K562 (cell line): ENCODE results near the gene SLC39A11. TPM values are rescaled to one million over a fixed set of nuclear protein-coding genes. Genes with fewer than 3 reads are reported as not detected.
A peak's percentile ranks its signal among the peaks of the same experiment; 100 is the strongest.

Experiments used
- ATAC-seq: fragments of 200-7000 bp; cut with Tn5 transposase; 3 replicates; pipeline ENCODE4 v1.9.1; 2020; ENCODE audit warnings: moderate library complexity
- BruUV-seq: library from RNA; stranded (reverse); fragments of 400-500 nt; replicated peaks from 2 replicates; lab custom pipeline; 2021; lab: Mats Ljungman, UMichigan
- CTCF ChIA-PET: fragments of 300-600 bp; formaldehyde crosslinking; extraction: SDS; loops from one replicate; lab custom pipeline; 2021; ENCODE audit warnings: low intra/inter-chr PET ratio; lab: Yijun Ruan, JAX
- POLR2A ChIA-PET: fragments of 300-600, 350-650 bp; sonication (Branson Sonifier 250); formaldehyde crosslinking; extraction: SDS; loops from one replicate; lab custom pipeline; 2021; ENCODE audit warnings: antibody characterized with exemption, inconsistent platforms; lab: Yijun Ruan, JAX
- DNase-seq, 4 experiments: peaks; one replicate each; pipeline versions ENCODE4 v3.0.0 to v3.0.0-alpha.2; 2011 to 2018; ENCODE audit warnings: low spot score in 3 of 4, mixed read lengths in 3 of 4; ENCODE audit errors: extremely low read depth in 1 of 4
- FAIRE-seq: peaks from 2 replicates; lab custom pipeline; 2011; peaks lifted over from hg19 to GRCh38; lab: Jason Lieb, UNC
- H2AFZ ChIP-seq: 2 replicates; pipeline ENCODE4 v1.6.0; 2011; ENCODE audit warnings: low read depth, low read length, control low read depth, inconsistent platforms
- H3K27ac ChIP-seq: fragments of 200-600 bp; 3 replicates; pipeline ENCODE4 v1.8.0; 2011; ENCODE audit warnings: low read depth, mild to moderate bottlenecking, control low read depth, inconsistent platforms, low read length, moderate library complexity, mixed read lengths; ENCODE audit errors: extremely low read depth
- H3K27me3 ChIP-seq, 2 experiments: fragments of 300-600 bp in 1 of 2; 2 replicates in 1 of 2; 3 replicates in 1 of 2; pipeline versions ENCODE4 v1.6.0 to v1.8.0; 2011; ENCODE audit warnings: inconsistent platforms in 2 of 2, low read length in 2 of 2, mild to moderate bottlenecking in 1 of 2, mixed read lengths in 1 of 2, moderate library complexity in 1 of 2; ENCODE audit not compliant: control insufficient read depth in 2 of 2, insufficient read depth in 2 of 2
- H3K36me3 ChIP-seq: fragments of 300-600 bp; 3 replicates; pipeline ENCODE4 v1.8.0; 2011; ENCODE audit warnings: mild to moderate bottlenecking, low read length, inconsistent platforms; ENCODE audit not compliant: control insufficient read depth, insufficient read depth
- H3K4me1 ChIP-seq, 2 experiments: fragments of 200-600 bp in 1 of 2; replicated peaks in 1 of 2; 2 replicates in 1 of 2; 3 replicates in 1 of 2; pipeline versions ENCODE4 v1.5.1 to v1.8.0; 2011; ENCODE audit warnings: inconsistent platforms in 2 of 2, low read length in 2 of 2, mild to moderate bottlenecking in 1 of 2, mixed read lengths in 1 of 2, moderate library complexity in 1 of 2; ENCODE audit not compliant: control insufficient read depth in 2 of 2, insufficient read depth in 2 of 2
- H3K4me2 ChIP-seq: 2 replicates; pipeline ENCODE4 v1.6.1; 2011; ENCODE audit warnings: low read length, control low read depth, inconsistent platforms, mixed read lengths; ENCODE audit not compliant: insufficient read depth
- H3K4me3 ChIP-seq: fragments of 200-600 bp; sonication (generic), shearing (Covaris generic); 2 replicates; pipeline ENCODE4 v1.5.1; 2016; ENCODE audit warnings: control low read depth, inconsistent platforms
- H3K79me2 ChIP-seq: fragments of 200-600 bp; 3 replicates; pipeline ENCODE4 v1.8.0; 2011; ENCODE audit warnings: low read length, inconsistent platforms; ENCODE audit not compliant: control insufficient read depth, insufficient read depth
- H3K9ac ChIP-seq, 2 experiments: 2 replicates each; pipeline versions ENCODE4 v1.6.0 to v1.6.1; 2011; ENCODE audit warnings: low read depth in 2 of 2, low read length in 2 of 2, control low read depth in 1 of 2, inconsistent platforms in 1 of 2, mild to moderate bottlenecking in 1 of 2, mixed read lengths in 1 of 2; ENCODE audit not compliant: insufficient read depth in 1 of 2
- H3K9me1 ChIP-seq: one replicate; pipeline ENCODE4 v1.6.0; 2011; ENCODE audit warnings: inconsistent platforms, mild to moderate bottlenecking, low read length, moderate library complexity; ENCODE audit not compliant: control insufficient read depth, insufficient read depth
- H3K9me3 ChIP-seq: replicated peaks from 2 replicates; pipeline ENCODE4 v1.5.1; 2011; ENCODE audit warnings: low read depth, low read length, inconsistent platforms; ENCODE audit not compliant: control insufficient read depth, insufficient read depth
- H4K20me1 ChIP-seq: replicated peaks from 2 replicates; pipeline ENCODE4 v1.6.1; 2011; ENCODE audit warnings: low read length, inconsistent platforms, mixed read lengths; ENCODE audit not compliant: control insufficient read depth, insufficient read depth
- KDM1A ChIP-seq, 2 experiments: fragments of 450-650 bp; IDR thresholded peaks; 2 replicates each; pipeline ENCODE4 v1.6.1; 2016; ENCODE audit warnings: mild to moderate bottlenecking in 2 of 2
- KDM5B ChIP-seq: fragments of 200-600 bp; sonication (generic); IDR thresholded peaks from 2 replicates; pipeline ENCODE4 v1.6.1; 2012; ENCODE audit warnings: low read depth, mild to moderate bottlenecking, moderate library complexity, low read length, control low read depth, inconsistent platforms; ENCODE audit not compliant: insufficient replicate concordance
- LARP7 ChIP-seq: fragments of 450-650 bp; IDR thresholded peaks from 2 replicates; pipeline ENCODE4 v1.6.1; 2016
- NR2C1 ChIP-seq, 2 experiments: fragments of 450-650 bp; IDR thresholded peaks; 2 replicates each; pipeline ENCODE4 v1.6.1; 2017; ENCODE audit warnings: mild to moderate bottlenecking in 2 of 2, antibody characterized with exemption in 1 of 2, inconsistent platforms in 1 of 2, missing compliant biosample characterization in 1 of 2, missing genetic modification characterization in 1 of 2
- RBM17 ChIP-seq: fragments of 200-400 bp; formaldehyde crosslinking; IDR thresholded peaks from 2 replicates; pipeline ENCODE4 v1.6.1; 2017; ENCODE audit warnings: low read depth, mild to moderate bottlenecking, low read length, borderline replicate concordance
- TEAD4 ChIP-seq, 2 experiments: sonication (generic) in 1 of 2; formaldehyde crosslinking in 1 of 2; IDR thresholded peaks; 2 replicates each; pipeline versions ENCODE4 v1.6.1 to v1.8.0; 2012 to 2022; ENCODE audit warnings: borderline replicate concordance in 1 of 2, inconsistent platforms in 1 of 2, low read length in 1 of 2, mild to moderate bottlenecking in 1 of 2, missing genetic modification reagents in 1 of 2
- XRCC4 ChIP-seq: IDR thresholded peaks from one replicate; pipeline ENCODE4 v1.6.1; 2011; ENCODE audit not compliant: insufficient read depth, insufficient read length; ENCODE audit errors: extremely low read depth
- ZBTB1 ChIP-seq: sonication (generic); formaldehyde crosslinking; IDR thresholded peaks from 2 replicates; pipeline ENCODE4 v1.8.1; 2023; ENCODE audit warnings: missing genetic modification reagents, low read depth, mild to moderate bottlenecking, borderline replicate concordance
- WGBS: fragments of 100-300 bp; shearing (Covaris generic); methylation state at CpG from one replicate; pipeline ENCODE4 v1.1.6; 2016; ENCODE audit warnings: low coverage, mixed read lengths; ENCODE audit not compliant: insufficient coverage; ENCODE audit errors: missing lambda C conversion rate; 5-methylcytosine and 5-hydroxymethylcytosine counted together
- in situ Hi-C: fragments of 300-500 bp; cut with MboI; formaldehyde crosslinking; loops from 4 replicates; pipeline ENCODE4 v1.15.0; 2018; ENCODE audit warnings: inconsistent platforms, mixed read lengths
- intact Hi-C: fragments of 100-400 bp; cut with micrococcal nuclease; formaldehyde crosslinking; loops from 2 replicates; pipeline ENCODE4 v1.14.2; 2022
- polyA plus RNA-seq, 8 experiments: library from polyadenylated mRNA; depleted of rRNA in 4 of 8; stranded (reverse) in 5 of 8; unstranded in 3 of 8; fragments of >200 nt; fragmentation: Nextera tagmentation in 2 of 8; fragmentation: Illumina TruSeq in 1 of 8; extraction: Ambion mirVana in 2 of 8; extraction: Trizol in 1 of 8; gene quantifications; 2 replicates each; pipeline versions ENCODE4 v1.2.1 to v1.2.3, GENCODE V29; 2011 to 2014; ENCODE audit warnings: inconsistent platforms in 1 of 8, missing spikeins in 1 of 8
- total RNA-seq, 7 experiments: library from RNA; depleted of rRNA in 6 of 7; stranded (reverse); fragments of >200 nt in 6 of 7; fragmentation: Illumina TruSeq in 2 of 7; extraction: Trizol in 2 of 7; gene quantifications; 2 replicates each; pipeline versions ENCODE4 v1.2.1 to v1.2.3, GENCODE V29; 2011 to 2021; ENCODE audit warnings: low replicate concordance in 1 of 7
- TF ChIP-seq, protein P1 (sequence below): fragments of 250-450 bp; sonication (Bioruptor Pico); IDR thresholded peaks from 2 replicates; pipeline ENCODE4 v1.8.0; 2022; ENCODE audit warnings: moderate library complexity, mild to moderate bottlenecking, inconsistent platforms

Gene SLC39A11
- total and polyA plus RNA-seq, 9 of the 15 experiments (the other 6 are each of a cell fraction or from before 2014, with no cell fraction given) = 10.5 to 26.4 (median 13.4) TPM

DNA sequence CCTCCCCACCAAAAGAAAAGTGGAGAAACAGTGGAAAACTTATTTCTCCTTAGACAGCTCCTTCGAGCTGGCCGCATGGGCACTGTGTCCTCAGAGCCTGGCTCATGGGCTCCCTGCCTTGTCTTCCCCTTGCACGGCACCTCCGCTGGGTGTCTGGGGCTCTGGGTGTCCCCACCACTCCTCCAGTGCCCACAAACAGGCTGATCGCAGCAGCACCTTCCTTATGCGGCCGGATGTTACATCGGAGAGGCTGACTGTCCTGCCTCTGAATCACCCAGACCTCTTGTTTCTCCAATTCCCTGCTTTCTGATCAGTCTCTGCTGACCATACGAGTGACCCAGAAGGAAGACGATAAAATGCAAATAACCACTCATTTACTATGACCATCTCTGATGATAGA is 121.7 kb downstream of the SLC39A11 start:
- DNase-seq (no peak), ATAC-seq (no peak), FAIRE-seq (no peak)
- H3K9ac ChIP-seq = peak overlapping the region in 1 of 2 experiments; percentile 53; a peak in 1 of 4 replicates
- in situ Hi-C loops (no loop called here), intact Hi-C loops (no loop called here)
- H3K4me1 ChIP-seq = no peaks in the 10 kb centered on the region; a peak in 1 of 5 replicates
- no peak overlapping the region for H3K4me3 ChIP-seq
- ChIA-PET CTCF (no interaction called here), POLR2A (interaction anchor here (0.6 kb wide), 1 partner anchor 1040 kb away, joined by 3 read pairs; no protein-coding TSS in a partner anchor)
- 65% methylated on average over 10 of the region's 10 CpGs for WGBS
- no peaks in the 10 kb centered on the region for H4K20me1 ChIP-seq
- no peaks in the 10 kb centered on the region for H3K9me1 ChIP-seq
- H2AFZ ChIP-seq = no peak overlapping the region
- no peak for TF ChIP-seq RBM17
- no peak for TF ChIP-seq KDM5B
- TF ChIP-seq TEAD4 (IDR thresholded peaks at IDR 0.05; ENCODE audit: low read length) = no peak
- TF ChIP-seq TEAD4 (CRISPR knock-in tag; IDR thresholded peaks at IDR 0.05; ENCODE audit: borderline replicate concordance) = no peak
- TF ChIP-seq XRCC4 = no peak
- TF ChIP-seq KDM1A (IDR thresholded peaks at IDR 0.05) = no peak
- TF ChIP-seq NR2C1 (IDR thresholded peaks at IDR 0.05) = no peak
- TF ChIP-seq NR2C1 (tag; IDR thresholded peaks at IDR 0.05) = no peak
- no peak for TF ChIP-seq LARP7
- TF ChIP-seq ZBTB1 (CRISPR knock-in tag) = no peak
- TF ChIP-seq, protein P1, sequence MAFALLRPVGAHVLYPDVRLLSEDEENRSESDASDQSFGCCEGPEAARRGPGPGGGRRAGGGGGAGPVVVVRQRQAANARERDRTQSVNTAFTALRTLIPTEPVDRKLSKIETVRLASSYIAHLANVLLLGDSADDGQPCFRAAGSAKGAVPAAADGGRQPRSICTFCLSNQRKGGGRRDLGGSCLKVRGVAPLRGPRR (CRISPR knock-in tag) = no peak
- no peaks in the 10 kb centered on the region for H3K36me3 ChIP-seq
- H3K27me3 ChIP-seq = no peaks in the 10 kb centered on the region
- no peak overlapping the region for H3K4me2 ChIP-seq
- H3K27ac ChIP-seq = no peak overlapping the region
- no peaks in the 10 kb centered on the region for H3K79me2 ChIP-seq
- BruUV-seq = no TSS peak
- no peaks in the 10 kb centered on the region; the same call in 1 of the 2 replicates for H3K9me3 ChIP-seq
